Progenitor cell of endocrine pancreas (in vitro differentiated cells): Measurements from ENCODE around the gene NDUFC2. TPM values are rescaled to one million over a fixed set of nuclear protein-coding genes. Genes with fewer than 3 reads are reported as not detected.

ENCODE experiments used
- DNase-seq: peaks from one replicate; pipeline ENCODE4 v3.0.0; 2021; ENCODE audit warnings: low spot score; ENCODE audit not compliant: unreplicated experiment
- H3K27ac Mint-ChIP-seq: 2 replicates; pipeline ENCODE4 v1.8.0; 2021; ENCODE audit warnings: mild to moderate bottlenecking, moderate library complexity, mixed read lengths
- H3K27me3 Mint-ChIP-seq: 2 replicates; pipeline ENCODE4 v1.8.0; 2021; ENCODE audit warnings: mixed read lengths
- H3K36me3 Mint-ChIP-seq: 2 replicates; pipeline ENCODE4 v1.8.0; 2022; ENCODE audit warnings: mixed read lengths; ENCODE audit not compliant: insufficient read depth
- H3K4me1 Mint-ChIP-seq: 2 replicates; pipeline ENCODE4 v1.8.0; 2021; ENCODE audit warnings: low read depth, mixed read lengths
- H3K4me3 Mint-ChIP-seq: 2 replicates; pipeline ENCODE4 v1.8.0; 2021; ENCODE audit warnings: low read depth, mild to moderate bottlenecking, moderate library complexity, mixed read lengths
- H3K9me3 Mint-ChIP-seq: 2 replicates; pipeline ENCODE4 v1.8.0; 2021; ENCODE audit warnings: low read depth, mixed read lengths
- CTCF ChIP-seq: fragments of 200-600 bp; sonication (generic); IDR thresholded peaks from one replicate; pipeline ENCODE4 v1.5.0; 2021; ENCODE audit warnings: antibody characterized with exemption, mild to moderate bottlenecking; ENCODE audit not compliant: unreplicated experiment
- total RNA-seq: library from RNA; stranded (reverse); gene quantifications from 2 replicates; pipeline ENCODE4 v1.2.1, GENCODE V29; 2021

The NDUFC2 gene
- total RNA-seq, 1 donor from 2014 or later = 177 TPM

GRCh38 chr11:78039391-78039918 is 40.2 kb downstream of the NDUFC2 start:
- Mint-ChIP-seq H3K4me1 (peaks cover 3% of the 10 kb centered on the region), H3K27ac (no peak overlapping the region), H3K36me3 (no peaks in the 10 kb centered on the region), H3K9me3 (no peaks in the 10 kb centered on the region), H3K4me3 (no peak overlapping the region), H3K27me3 (peaks cover 7% of the 10 kb centered on the region)
- no peak for TF ChIP-seq CTCF
- no peak for DNase-seq

GRCh38 chr11:78038697-78039313 is 40.9 kb downstream of the NDUFC2 start:
- H3K27ac Mint-ChIP-seq = no peak overlapping the region

GRCh38 chr11:78037825-78038620 is 41.6 kb downstream of the NDUFC2 start:
- Mint-ChIP-seq H3K36me3 (no peaks in the 10 kb centered on the region), H3K27me3 (no peaks in the 10 kb centered on the region), H3K9me3 (no peaks in the 10 kb centered on the region), H3K27ac (no peak overlapping the region), H3K4me1 (peaks cover 3% of the 10 kb centered on the region), H3K4me3 (no peak overlapping the region)
- TF ChIP-seq CTCF = no peak
- DNase-seq = no peak

More at GRCh38 chr11:78038697-78039313, 40.9 kb downstream of the NDUFC2 start:
- Mint-ChIP-seq H3K4me3 (no peak overlapping the region), H3K27me3 (peaks cover 4% of the 10 kb centered on the region), H3K9me3 (no peaks in the 10 kb centered on the region), H3K36me3 (no peaks in the 10 kb centered on the region), H3K4me1 (peaks cover 3% of the 10 kb centered on the region)
- DNase-seq = no peak
- TF ChIP-seq CTCF = no peak

GRCh38 chr11:78037056-78037455 is 42.6 kb downstream of the NDUFC2 start:
- Mint-ChIP-seq H3K27ac (no peak overlapping the region), H3K4me1 (peaks cover 3% of the 10 kb centered on the region), H3K9me3 (no peaks in the 10 kb centered on the region), H3K36me3 (no peaks in the 10 kb centered on the region), H3K27me3 (no peaks in the 10 kb centered on the region), H3K4me3 (no peak overlapping the region)
- no peak for TF ChIP-seq CTCF
- no peak for DNase-seq

- Mint-ChIP-seq H3K27me3 (no peaks in the 10 kb centered on the region), H3K36me3 (no peaks in the 10 kb centered on the region), H3K4me3 (no peak overlapping the region), H3K27ac (no peak overlapping the region), H3K4me1 (peaks cover 3% of the 10 kb centered on the region), H3K9me3 (no peaks in the 10 kb centered on the region)
- no peak for DNase-seq
- no peak for TF ChIP-seq CTCF
Measured at GRCh38 chr11:78036313-78036712, 43.3 kb downstream of the NDUFC2 start.
